HCT116 (cell line): ENCODE results near the gene ZNF532. TPM values are rescaled to one million over a fixed set of nuclear protein-coding genes. Genes with fewer than 3 reads are reported as not detected.

Experiments
- ATAC-seq: fragments of 200-7000 bp; cut with Tn5 transposase; 2 replicates; pipeline ENCODE4 v1.9.1; 2020; ENCODE audit warnings: mild to moderate bottlenecking, moderate library complexity
- BruUV-seq: library from RNA; stranded (reverse); fragments of 400-500 nt; replicated peaks from 2 replicates; lab custom pipeline; 2021; lab: Mats Ljungman, UMichigan
- CTCF ChIA-PET: fragments of 300-600 bp; sonication (Branson Sonifier 250); formaldehyde crosslinking; loops from one replicate; lab custom pipeline; 2021; ENCODE audit warnings: antibody characterized with exemption; lab: Charles Lee
- POLR2A ChIA-PET: fragments of 300-600, 350-600 bp; sonication (Branson Sonifier 250); formaldehyde crosslinking; loops from one replicate; lab custom pipeline; 2021; ENCODE audit warnings: antibody characterized with exemption; lab: Charles Lee
- RAD21 ChIA-PET, 2 experiments: fragments of 300-600 bp; sonication (Branson Sonifier 250); formaldehyde crosslinking; loops; one replicate each; lab custom pipeline; 2023; ENCODE audit warnings: low total read pairs in 2 of 2; ENCODE audit not compliant: uncharacterized antibody in 2 of 2, unreplicated experiment in 2 of 2, low non-redundant PET in 1 of 2; lab: Charles Lee
- DNase-seq: peaks from one replicate; pipeline ENCODE4 v3.0.0-alpha.2; 2010; ENCODE audit warnings: low read depth, low spot score
- H2AFZ ChIP-seq: fragments of 200-600 bp; shearing (Covaris generic), sonication (generic); 2 replicates; pipeline ENCODE4 v1.6.1; 2017; ENCODE audit warnings: low read depth, mixed run types, mixed read lengths, antibody characterized with exemption, low read length; ENCODE audit not compliant: poor library complexity, severe bottlenecking
- H3K27ac ChIP-seq: 2 replicates; pipeline ENCODE4 v1.5.1; 2012; ENCODE audit warnings: low read depth, low read length
- H3K27me3 ChIP-seq: fragments of 200-600 bp; sonication (generic); 2 replicates; pipeline ENCODE4 v1.6.1; 2016; ENCODE audit warnings: mixed run types, low read length, mixed read lengths; ENCODE audit not compliant: insufficient read depth
- H3K36me3 ChIP-seq, 2 experiments: fragments of 200-500 bp in 1 of 2; fragments of 200-600 bp in 1 of 2; sonication (Bioruptor generic) in 1 of 2; sonication (generic) in 1 of 2; 2 replicates each; pipeline versions ENCODE4 v1.5.1 to v1.6.1; 2014 to 2016; ENCODE audit warnings: low read length in 2 of 2, inconsistent platforms in 1 of 2, mixed read lengths in 1 of 2, mixed run types in 1 of 2; ENCODE audit not compliant: insufficient read depth in 2 of 2, control insufficient read depth in 1 of 2
- H3K4me1 ChIP-seq, 2 experiments: fragments of 200-600 bp in 1 of 2; sonication (generic) in 1 of 2; 2 replicates each; pipeline versions ENCODE4 v1.5.1 to v1.6.1; 2012 to 2017; ENCODE audit warnings: low read length in 2 of 2, inconsistent platforms in 1 of 2, mild to moderate bottlenecking in 1 of 2, mixed read lengths in 1 of 2, mixed run types in 1 of 2, moderate library complexity in 1 of 2; ENCODE audit not compliant: insufficient read depth in 2 of 2, control insufficient read depth in 1 of 2
- H3K4me2 ChIP-seq: fragments of 200-600 bp; sonication (generic); 2 replicates; pipeline ENCODE4 v1.6.1; 2017; ENCODE audit warnings: mixed run types, low read length, mixed read lengths
- H3K4me3 ChIP-seq, 2 experiments: fragments of 200-600 bp in 1 of 2; sonication (generic) in 1 of 2; replicated peaks in 1 of 2; 2 replicates each; pipeline ENCODE4 v1.5.1; 2011 to 2016; ENCODE audit warnings: low read length in 2 of 2, control low read depth in 1 of 2, low read depth in 1 of 2, mild to moderate bottlenecking in 1 of 2, mixed read lengths in 1 of 2, mixed run types in 1 of 2
- H3K79me2 ChIP-seq: fragments of 200-600 bp; sonication (generic); 2 replicates; pipeline ENCODE4 v1.6.1; 2017; ENCODE audit warnings: mild to moderate bottlenecking, mixed run types, low read length, moderate library complexity, mixed read lengths; ENCODE audit not compliant: insufficient read depth
- H3K9ac ChIP-seq: fragments of 200-600 bp; sonication (generic); 2 replicates; pipeline ENCODE4 v1.6.1; 2016; ENCODE audit warnings: low read length, mixed read lengths
- H3K9me2 ChIP-seq: fragments of 200-600 bp; sonication (generic), shearing (Covaris generic); 2 replicates; pipeline ENCODE4 v1.6.1; 2017; ENCODE audit warnings: mixed run types, mild to moderate bottlenecking, moderate library complexity; ENCODE audit not compliant: insufficient read depth
- H3K9me3 ChIP-seq, 2 experiments: fragments of 200-500 bp in 1 of 2; fragments of 200-600 bp in 1 of 2; sonication (Bioruptor generic) in 1 of 2; sonication (generic) in 1 of 2; 2 replicates each; pipeline ENCODE4 v1.6.1; 2014 to 2017; ENCODE audit warnings: low read length in 2 of 2, mixed read lengths in 2 of 2, inconsistent platforms in 1 of 2, low read depth in 1 of 2, mild to moderate bottlenecking in 1 of 2, mixed run types in 1 of 2, moderate library complexity in 1 of 2; ENCODE audit not compliant: control insufficient read depth in 1 of 2, insufficient read depth in 1 of 2
- H4K20me1 ChIP-seq: fragments of 200-600 bp; sonication (generic), shearing (Covaris generic); 2 replicates; pipeline ENCODE4 v1.6.1; 2017; ENCODE audit warnings: mixed run types, mild to moderate bottlenecking, moderate library complexity; ENCODE audit not compliant: insufficient read depth
- ATF3 ChIP-seq: IDR thresholded peaks from 2 replicates; pipeline ENCODE4 v1.6.1; 2012
- CBX3 ChIP-seq: IDR thresholded peaks from 2 replicates; pipeline ENCODE4 v1.6.1; 2012; ENCODE audit warnings: low read depth
- CEBPB ChIP-seq: IDR thresholded peaks from 2 replicates; pipeline ENCODE4 v1.6.1; 2012; ENCODE audit warnings: low read depth
- EGR1 ChIP-seq: IDR thresholded peaks from 2 replicates; pipeline ENCODE4 v1.6.1; 2012; ENCODE audit warnings: low read depth
- EZH2phosphoT487 ChIP-seq: fragments of 200-600 bp; IDR thresholded peaks from 2 replicates; pipeline ENCODE4 v1.6.1; 2018; ENCODE audit warnings: antibody characterized with exemption, borderline replicate concordance
- JUND ChIP-seq: IDR thresholded peaks from 2 replicates; pipeline ENCODE4 v1.6.1; 2012
- MAX ChIP-seq: IDR thresholded peaks from 2 replicates; pipeline ENCODE4 v1.6.1; 2012
- POLR2A ChIP-seq: IDR thresholded peaks from 2 replicates; pipeline ENCODE4 v1.7.0; 2011; ENCODE audit warnings: borderline replicate concordance; ENCODE audit not compliant: insufficient read depth, insufficient read length; ENCODE audit errors: extremely low read depth
- RAD21 ChIP-seq: IDR thresholded peaks from 2 replicates; pipeline ENCODE4 v1.6.1; 2012; ENCODE audit warnings: low read depth, mild to moderate bottlenecking
- REST ChIP-seq: IDR thresholded peaks from 2 replicates; pipeline ENCODE4 v1.6.1; 2012; ENCODE audit warnings: low read depth
- SRF ChIP-seq: IDR thresholded peaks from 2 replicates; pipeline ENCODE4 v1.6.1; 2012; ENCODE audit warnings: low read depth
- YY1 ChIP-seq: IDR thresholded peaks from 2 replicates; pipeline ENCODE4 v1.6.1; 2011; ENCODE audit warnings: low read length, low read depth, moderate library complexity, mild to moderate bottlenecking; ENCODE audit not compliant: insufficient replicate concordance; ENCODE audit errors: extremely low read depth
- ZFX ChIP-seq: fragments of 450-650 bp; IDR thresholded peaks from 2 replicates; pipeline ENCODE4 v1.6.1; 2017
- ZNF274 ChIP-seq: fragments of 200-500 bp; sonication (Bioruptor generic); IDR thresholded peaks from 2 replicates; pipeline ENCODE4 v1.6.1; 2014; ENCODE audit warnings: mild to moderate bottlenecking, low read depth, low read length, inconsistent platforms
- intact Hi-C: fragments of 100-400 bp; cut with micrococcal nuclease; formaldehyde crosslinking; loops from 2 replicates; pipeline ENCODE4 v1.10.0; 2022
- total RNA-seq: library from RNA; stranded (reverse); gene quantifications from one replicate; pipeline ENCODE4 v1.2.1, GENCODE V29; 2021; ENCODE audit not compliant: unreplicated experiment

The ZNF532 gene
- total RNA-seq, 1 experiment from 2014 or later, result 11.6 TPM

- H3K4me3 ChIP-seq, result no peak overlapping the region
- ChIA-PET POLR2A (no interaction called here), CTCF (no interaction called here), RAD21 (no interaction called here)
- H3K9me3 ChIP-seq, result no peaks in the 10 kb centered on the region
- intact Hi-C loops, result no loop called here
- BruUV-seq, result no TSS peak
- ATAC-seq (no peak), DNase-seq (no peak)
- no peak overlapping the region for H3K27ac ChIP-seq
- no peak overlapping the region for H3K4me2 ChIP-seq
- H3K27me3 ChIP-seq, result no peaks in the 10 kb centered on the region
- no peaks in the 10 kb centered on the region for H3K9me2 ChIP-seq
- H3K4me1 ChIP-seq, result no peaks in the 10 kb centered on the region
- no peak overlapping the region for H3K9ac ChIP-seq
- H4K20me1 ChIP-seq, result no peaks in the 10 kb centered on the region
- no peaks in the 10 kb centered on the region for H3K36me3 ChIP-seq
- no peaks in the 10 kb centered on the region for H3K79me2 ChIP-seq
- no peak for TF ChIP-seq YY1
- TF ChIP-seq ZFX, result no peak
- TF ChIP-seq RAD21, result no peak
- TF ChIP-seq REST, result no peak
- H2AFZ ChIP-seq, result no peak overlapping the region
These were observed 37.2 kb upstream of the ZNF532 start for GRCh38 chr18:58827428-58827827.

- Histone ChIP-seq H3K9me3 (no peaks in the 10 kb centered on the region), H3K9me2 (no peaks in the 10 kb centered on the region), H4K20me1 (no peaks in the 10 kb centered on the region), H3K79me2 (no peaks in the 10 kb centered on the region)
- ChIA-PET RAD21 (no interaction called here), CTCF (no interaction called here), POLR2A (no interaction called here)
- no peak for TF ChIP-seq SRF
- TF ChIP-seq EZH2phosphoT487, result no peak
- TF ChIP-seq POLR2A, result no peak
- no peak for TF ChIP-seq CBX3
- no peak for TF ChIP-seq ATF3
- no peak for TF ChIP-seq ZNF274
- no peak for TF ChIP-seq EGR1
- TF ChIP-seq CEBPB, result no peak
- TF ChIP-seq REST, result no peak
- TF ChIP-seq MAX, result no peak
- no peak for TF ChIP-seq JUND
- TF ChIP-seq, all 23 proteins: peak for 0
- Histone ChIP-seq H3K9ac (no peak overlapping the region), H2AFZ (no peak overlapping the region), H3K4me3 (no peak overlapping the region), H3K27me3 (no peaks in the 10 kb centered on the region), H3K36me3 (no peaks in the 10 kb centered on the region), H3K27ac (no peak overlapping the region), H3K4me1 (no peaks in the 10 kb centered on the region), H3K4me2 (no peak overlapping the region)
- intact Hi-C loops, result no loop called here
- BruUV-seq, result no TSS peak
- ATAC-seq (no peak), DNase-seq (no peak)
These were observed 36.8 kb upstream of the ZNF532 start for GRCh38 chr18:58827886-58828285.
